NAMALWA (cell line): ENCODE results near the gene HORMAD2.

ENCODE experiments used
- DNase-seq: peaks from one replicate; pipeline ENCODE4 v3.0.0-alpha.2; 2015; ENCODE audit warnings: low spot score

Gene HORMAD2

GRCh38 chr22:30079952-30080533, at the start of gene HORMAD2:
TSS of gene HORMAD2 (plus strand) at chr22:30080464. CDS start at chr22:30093953, 13,489 bp downstream.
- no peak for DNase-seq

- no peak for DNase-seq
Observed at GRCh38 chr22:30031328-30031727, 48.9 kb upstream of the HORMAD2 start.

- no peak for DNase-seq
Observed at GRCh38 chr22:30031764-30032455, 48.4 kb upstream of the HORMAD2 start.

GRCh38 chr22:30033137-30033536, 47.1 kb upstream of the HORMAD2 start:
- no peak for DNase-seq

- DNase-seq = no peak
Observed at GRCh38 chr22:30033901-30034300, 46.4 kb upstream of the HORMAD2 start.

- DNase-seq = no peak
Observed at GRCh38 chr22:30036656-30037055, 43.6 kb upstream of the HORMAD2 start.

- DNase-seq = no peak
Observed at GRCh38 chr22:30038219-30038618, 42.0 kb upstream of the HORMAD2 start.

- DNase-seq = no peak
Observed at GRCh38 chr22:30040499-30041260, 39.6 kb upstream of the HORMAD2 start.

- DNase-seq = no peak
Observed at GRCh38 chr22:30041475-30041874, 38.8 kb upstream of the HORMAD2 start.

- no peak for DNase-seq
Observed at GRCh38 chr22:30041881-30042280, 38.4 kb upstream of the HORMAD2 start.

GRCh38 chr22:30043161-30043560, 37.1 kb upstream of the HORMAD2 start:
- DNase-seq = no peak

GRCh38 chr22:30044369-30044768, 35.9 kb upstream of the HORMAD2 start:
- DNase-seq = no peak

- no peak for DNase-seq
Observed at GRCh38 chr22:30044881-30045493, 35.3 kb upstream of the HORMAD2 start.

GRCh38 chr22:30045494-30045887, 34.8 kb upstream of the HORMAD2 start:
- DNase-seq = no peak

GRCh38 chr22:30045901-30046715, 34.2 kb upstream of the HORMAD2 start:
- no peak for DNase-seq

- no peak for DNase-seq
Observed at GRCh38 chr22:30046716-30047363, 33.4 kb upstream of the HORMAD2 start.

- DNase-seq = peak; percentile 44
Observed at GRCh38 chr22:30047364-30047738, 32.9 kb upstream of the HORMAD2 start.

- no peak for DNase-seq
Observed at GRCh38 chr22:30048681-30049080, 31.6 kb upstream of the HORMAD2 start.

GRCh38 chr22:30054067-30054763, 26.0 kb upstream of the HORMAD2 start:
- no peak for DNase-seq

- no peak for DNase-seq
Observed at GRCh38 chr22:30054764-30055069, 25.5 kb upstream of the HORMAD2 start.

- DNase-seq = no peak
Observed at GRCh38 chr22:30056015-30056414, 24.2 kb upstream of the HORMAD2 start.
